H1 (cell line): ENCODE data around the gene GRM7. TPM values are rescaled to one million over a fixed set of nuclear protein-coding genes. Genes with fewer than 3 reads are reported as not detected.

Source experiments
- CHD2 ChIP-seq: IDR thresholded peaks from 2 replicates; pipeline ENCODE4 v1.6.1; 2012; ENCODE audit warnings: low read length, improper control_type of control experiment
- GTF2F1 ChIP-seq: IDR thresholded peaks from 2 replicates; pipeline ENCODE4 v1.6.1; 2012; ENCODE audit warnings: low read depth, low read length, improper control_type of control experiment, borderline replicate concordance
- HDAC2 ChIP-seq, 2 experiments: fragments of 300-600 bp in 1 of 2; sonication (generic) in 1 of 2; IDR thresholded peaks; 2 replicates each; pipeline ENCODE4 v1.6.1; 2011 to 2012; ENCODE audit warnings: low read depth in 2 of 2, low read length in 2 of 2, mild to moderate bottlenecking in 2 of 2, moderate library complexity in 2 of 2, borderline replicate concordance in 1 of 2, inconsistent platforms in 1 of 2
- NANOG ChIP-seq: IDR thresholded peaks from 2 replicates; pipeline ENCODE4 v1.6.1; 2011; ENCODE audit warnings: low read length, low read depth, mild to moderate bottlenecking, inconsistent platforms; ENCODE audit not compliant: insufficient read depth, poor library complexity, severe bottlenecking
- POLR2AphosphoS5 ChIP-seq: IDR thresholded peaks from 2 replicates; pipeline ENCODE4 v1.6.1; 2011; ENCODE audit warnings: low read depth, low read length
- SAP30 ChIP-seq: fragments of 300-600 bp; sonication (generic); IDR thresholded peaks from 2 replicates; pipeline ENCODE4 v1.7.1; 2012; ENCODE audit warnings: low read length, moderate library complexity, mild to moderate bottlenecking, inconsistent platforms; ENCODE audit not compliant: insufficient read depth, insufficient replicate concordance
- SIN3A ChIP-seq, 2 experiments: IDR thresholded peaks in 1 of 2; conservative IDR thresholded peaks in 1 of 2; 2 replicates each; pipeline ENCODE4 v1.6.1; 2011 to 2012; ENCODE audit warnings: low read length in 2 of 2, improper control_type of control experiment in 1 of 2, low read depth in 1 of 2, mild to moderate bottlenecking in 1 of 2
- TAF7 ChIP-seq: optimal IDR thresholded peaks from 2 replicates; pipeline ENCODE3; 2011; ENCODE audit warnings: low read depth, mild to moderate bottlenecking, inconsistent platforms, low read length, moderate library complexity, borderline replicate concordance
- polyA plus RNA-seq, 7 experiments: library from polyadenylated mRNA; depleted of rRNA in 3 of 7; stranded (reverse) in 5 of 7; unstranded in 2 of 7; fragments of >200 nt in 5 of 7; fragments of 200-250 nt in 2 of 7; gene quantifications; 1 replicate in 5 of 7; 2 replicates in 1 of 7; 4 replicates in 1 of 7; pipeline versions ENCODE4 v1.2.1 to v1.2.3, GENCODE V29; 2011 to 2013; ENCODE audit warnings: missing spikeins in 2 of 7, mixed read lengths in 2 of 7
- total RNA-seq: library from RNA; stranded (reverse); fragmentation: NEBNext Ultra II Directional; extraction: Animal tissue kit (Norgen Biotek cat#: 25700); gene quantifications from 2 replicates; pipeline ENCODE4 v1.2.1, GENCODE V29; 2021

Gene GRM7
- total and polyA plus RNA-seq, 2 of the 8 experiments (the other 6 are each of a cell fraction or from before 2014, with no cell fraction given): 0.17 to 0.24 TPM

GRCh38 chr3:7684182-7684715, 823.3 kb downstream of the GRM7 start (continued):
- no peak for TF ChIP-seq CHD2
- TF ChIP-seq HDAC2 (IDR thresholded peaks at IDR 0.05; ENCODE audit: borderline replicate concordance in 1 of 2, low read depth in 2 of 2, low read length in 2 of 2): no peak
- no peak for TF ChIP-seq GTF2F1
- no peak for TF ChIP-seq TAF7
- TF ChIP-seq SAP30: no peak
- TF ChIP-seq POLR2AphosphoS5: no peak
- TF ChIP-seq SIN3A (conservative IDR thresholded peaks at IDR 0.05 in 1 of 2, IDR thresholded peaks at IDR 0.05 in 1 of 2; ENCODE audit: low read depth in 1 of 2, low read length in 2 of 2): no peak
- no peak for TF ChIP-seq NANOG
